OCI-LY3 (cell line): Measurements from ENCODE around the gene VTCN1.

Source experiments
- H2AFZ ChIP-seq: fragments of 200-600, 300-600 bp; shearing (Covaris generic); 2 replicates; pipeline ENCODE4 v1.6.0; 2014; ENCODE audit warnings: antibody characterized with exemption, low read depth, low read length
- H3K27ac ChIP-seq: fragments of 200-600, 300-600 bp; sonication (generic); 2 replicates; pipeline ENCODE4 v1.5.1; 2014; ENCODE audit warnings: mild to moderate bottlenecking, low read length, moderate library complexity, mixed read lengths
- H3K27me3 ChIP-seq: fragments of 200-600, 300-600 bp; sonication (generic); 2 replicates; pipeline ENCODE4 v1.6.1; 2014; ENCODE audit warnings: low read depth, low read length, mixed read lengths
- H3K36me3 ChIP-seq: fragments of 200-600, 300-600 bp; sonication (generic); replicated peaks from 2 replicates; pipeline ENCODE3; 2014; ENCODE audit warnings: low read depth, low read length, mixed read lengths
- H3K4me1 ChIP-seq: fragments of 300-600, 200-600 bp; sonication (generic); 2 replicates; pipeline ENCODE4 v1.6.1; 2014; ENCODE audit warnings: low read length, mixed read lengths
- H3K4me2 ChIP-seq: fragments of 200-600, 300-600 bp; sonication (generic); 2 replicates; pipeline ENCODE4 v1.6.1; 2014; ENCODE audit warnings: low read length, mixed read lengths
- H3K4me3 ChIP-seq: fragments of 300-600, 200-600 bp; sonication (generic); 2 replicates; pipeline ENCODE4 v1.5.1; 2014; ENCODE audit warnings: antibody characterized with exemption, mild to moderate bottlenecking, low read length, moderate library complexity
- H3K79me2 ChIP-seq: fragments of 300-600, 200-600 bp; shearing (Covaris generic); 2 replicates; pipeline ENCODE4 v1.6.1; 2014; ENCODE audit warnings: mild to moderate bottlenecking, low read length, mixed read lengths
- H3K9ac ChIP-seq: fragments of 300-600, 200-600 bp; shearing (Covaris generic); 2 replicates; pipeline ENCODE4 v1.6.0; 2014; ENCODE audit warnings: mild to moderate bottlenecking, low read length, moderate library complexity
- H3K9me3 ChIP-seq: fragments of 200-600, 300-600 bp; shearing (Covaris generic); 2 replicates; pipeline ENCODE4 v1.6.1; 2014; ENCODE audit warnings: low read length, mixed read lengths; ENCODE audit not compliant: insufficient read depth
- H4K20me1 ChIP-seq: fragments of 200-600, 300-600 bp; sonication (generic); 2 replicates; pipeline ENCODE4 v1.6.1; 2016; ENCODE audit warnings: low read length, mixed read lengths; ENCODE audit not compliant: insufficient read depth
- CTCF ChIP-seq: fragments of 200-600, 300-600 bp; sonication (generic); IDR thresholded peaks from 2 replicates; pipeline ENCODE4 v1.5.1; 2014; ENCODE audit warnings: antibody characterized with exemption, low read length, low read depth
- EZH2phosphoT487 ChIP-seq: fragments of 200-600 bp; shearing (Covaris generic); IDR thresholded peaks from 2 replicates; pipeline ENCODE4 v1.6.1; 2018; ENCODE audit warnings: antibody characterized with exemption, mixed run types, low read depth

Gene VTCN1

GRCh38 chr1:117143871-117144270 is 66.9 kb downstream of the VTCN1 start:
- H3K4me3 ChIP-seq = no peak overlapping the region
- no peaks in the 10 kb centered on the region for H3K4me1 ChIP-seq
- H3K27ac ChIP-seq = no peak overlapping the region
- H2AFZ ChIP-seq = no peak overlapping the region
- no peak overlapping the region for H3K9ac ChIP-seq
- no peaks in the 10 kb centered on the region for H4K20me1 ChIP-seq
- peaks cover 9% of the 10 kb centered on the region; the same call in 1 of the 2 replicates for H3K27me3 ChIP-seq
- no peaks in the 10 kb centered on the region for H3K9me3 ChIP-seq
- H3K4me2 ChIP-seq = no peak overlapping the region
- TF ChIP-seq CTCF (no peak), EZH2phosphoT487 (no peak)
- H3K36me3 ChIP-seq = no peaks in the 10 kb centered on the region
- H3K79me2 ChIP-seq = no peaks in the 10 kb centered on the region

DNA sequence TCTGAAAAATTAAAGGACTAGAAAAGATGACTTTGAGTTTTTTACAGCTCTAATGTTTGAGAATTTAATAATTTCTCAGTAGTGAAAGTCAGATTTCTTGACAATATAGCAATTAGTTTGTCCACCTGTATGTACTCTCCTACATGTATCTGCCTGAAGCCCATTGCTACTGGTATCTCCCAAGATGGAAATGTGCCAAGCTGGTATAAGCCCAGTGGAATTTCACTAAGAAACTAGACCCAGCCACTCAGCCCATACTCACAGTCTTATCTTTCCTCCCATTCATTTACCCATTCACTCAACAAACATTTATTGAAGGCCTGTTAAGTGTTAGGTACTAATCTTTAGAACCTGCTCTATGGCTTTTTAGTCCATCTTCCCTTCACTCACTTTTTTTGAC is 67.6 kb downstream of the VTCN1 start:
- Histone ChIP-seq H3K9ac (no peak overlapping the region), H3K4me2 (no peak overlapping the region)

DNA sequence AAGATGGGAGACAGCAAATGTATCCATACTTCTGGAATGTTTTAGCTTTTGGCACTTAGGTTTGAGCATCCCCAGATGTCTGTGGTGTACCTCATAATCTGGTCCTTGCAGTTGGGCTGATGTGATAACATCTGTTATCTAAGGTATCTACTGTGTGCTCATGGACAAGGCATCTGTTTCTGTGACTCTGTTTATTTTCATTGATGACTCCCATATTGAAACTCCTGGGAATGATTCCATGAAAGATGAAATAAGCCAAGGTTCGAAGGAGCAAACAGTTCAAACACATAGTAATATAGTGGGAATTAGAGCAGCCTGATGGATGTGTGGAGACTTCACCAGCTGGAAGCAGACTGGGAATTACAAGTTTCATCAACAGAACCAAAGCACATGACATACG is 68.5 kb downstream of the VTCN1 start:
- Histone ChIP-seq H3K27ac (no peak overlapping the region), H3K36me3 (no peaks in the 10 kb centered on the region), H3K9me3 (no peaks in the 10 kb centered on the region), H3K4me1 (no peaks in the 10 kb centered on the region), H4K20me1 (no peaks in the 10 kb centered on the region), H2AFZ (no peak overlapping the region), H3K4me2 (no peak overlapping the region), H3K27me3 (no peaks in the 10 kb centered on the region; the same call in 1 of the 2 replicates), H3K79me2 (no peaks in the 10 kb centered on the region), H3K4me3 (no peak overlapping the region), H3K9ac (no peak overlapping the region)
- no peak for TF ChIP-seq CTCF
- TF ChIP-seq EZH2phosphoT487 = no peak

More for the DNA sequence above, 67.6 kb downstream of the VTCN1 start:
- H3K4me3 ChIP-seq = no peak overlapping the region
- no peaks in the 10 kb centered on the region for H3K79me2 ChIP-seq
- no peak overlapping the region for H3K27ac ChIP-seq
- H4K20me1 ChIP-seq = no peaks in the 10 kb centered on the region
- peaks cover 4% of the 10 kb centered on the region; the same call in 1 of the 2 replicates for H3K27me3 ChIP-seq
- no peak overlapping the region for H2AFZ ChIP-seq
- no peaks in the 10 kb centered on the region for H3K9me3 ChIP-seq
- H3K36me3 ChIP-seq = no peaks in the 10 kb centered on the region
- no peaks in the 10 kb centered on the region for H3K4me1 ChIP-seq
- TF ChIP-seq EZH2phosphoT487 (no peak), CTCF (no peak)

GRCh38 chr1:117138561-117138960 is 72.2 kb downstream of the VTCN1 start:
- H3K79me2 ChIP-seq = no peaks in the 10 kb centered on the region
- H3K27me3 ChIP-seq = no peaks in the 10 kb centered on the region
- no peaks in the 10 kb centered on the region for H4K20me1 ChIP-seq
- no peak overlapping the region for H3K4me2 ChIP-seq
- H3K36me3 ChIP-seq = no peaks in the 10 kb centered on the region
- H3K9ac ChIP-seq = no peak overlapping the region
- TF ChIP-seq EZH2phosphoT487 = no peak
- no peak for TF ChIP-seq CTCF
- no peaks in the 10 kb centered on the region for H3K4me1 ChIP-seq
- H3K4me3 ChIP-seq = no peak overlapping the region
- no peak overlapping the region for H3K27ac ChIP-seq
- H3K9me3 ChIP-seq = no peaks in the 10 kb centered on the region
- H2AFZ ChIP-seq = no peak overlapping the region
